NB4 (cell line): ENCODE measurements around the gene ITPR2.
A peak's percentile ranks its signal among the peaks of the same experiment; 100 is the strongest.

Experiments
- DNase-seq: peaks from one replicate; pipeline ENCODE4 v3.0.0; 2010; ENCODE audit warnings: low read depth
- H3K4me3 ChIP-seq: one replicate; pipeline ENCODE4 v1.5.1; 2011; ENCODE audit warnings: mild to moderate bottlenecking, low read depth, low read length, moderate library complexity
- MYC ChIP-seq: IDR thresholded peaks from 2 replicates; pipeline ENCODE4 v1.6.1; 2011; ENCODE audit warnings: low read depth, low read length
- POLR2A ChIP-seq: IDR thresholded peaks from 2 replicates; pipeline ENCODE4 v1.6.1; 2011; ENCODE audit warnings: mild to moderate bottlenecking; ENCODE audit not compliant: insufficient read length; ENCODE audit errors: extremely low read depth
- TF ChIP-seq, protein P1 (sequence below): IDR thresholded peaks from 2 replicates; pipeline ENCODE4 v1.6.1; 2011; ENCODE audit warnings: low read depth, low read length
- TF ChIP-seq, protein P2 (sequence below): IDR thresholded peaks from one replicate; pipeline ENCODE4 v1.5.1; 2012; ENCODE audit warnings: low read depth, low read length

The ITPR2 gene

DNA sequence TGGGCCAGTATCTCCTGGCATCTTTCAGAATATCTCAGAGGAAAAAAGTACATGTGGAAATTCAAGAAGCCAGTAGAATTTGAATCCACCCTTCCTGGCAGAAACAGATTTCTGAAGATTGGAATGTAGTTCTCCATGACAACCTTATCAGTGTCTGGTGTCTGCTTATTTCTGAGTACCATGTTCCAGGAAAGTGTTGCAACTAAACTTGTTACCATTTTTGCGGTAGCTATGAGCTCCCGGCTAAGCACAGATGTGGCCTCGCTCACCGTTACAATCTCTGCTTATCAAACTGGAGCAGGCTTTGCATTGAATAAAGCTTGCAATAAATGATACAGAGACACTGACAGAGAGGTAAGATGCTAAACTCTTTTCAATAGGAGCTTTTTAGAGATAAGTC, 13.0 kb upstream of the ITPR2 start:
- no peak for DNase-seq
- TF ChIP-seq, protein P1, sequence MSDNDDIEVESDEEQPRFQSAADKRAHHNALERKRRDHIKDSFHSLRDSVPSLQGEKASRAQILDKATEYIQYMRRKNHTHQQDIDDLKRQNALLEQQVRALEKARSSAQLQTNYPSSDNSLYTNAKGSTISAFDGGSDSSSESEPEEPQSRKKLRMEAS = no peak
- TF ChIP-seq MYC (no peak), POLR2A (no peak)
- TF ChIP-seq, protein P2, sequence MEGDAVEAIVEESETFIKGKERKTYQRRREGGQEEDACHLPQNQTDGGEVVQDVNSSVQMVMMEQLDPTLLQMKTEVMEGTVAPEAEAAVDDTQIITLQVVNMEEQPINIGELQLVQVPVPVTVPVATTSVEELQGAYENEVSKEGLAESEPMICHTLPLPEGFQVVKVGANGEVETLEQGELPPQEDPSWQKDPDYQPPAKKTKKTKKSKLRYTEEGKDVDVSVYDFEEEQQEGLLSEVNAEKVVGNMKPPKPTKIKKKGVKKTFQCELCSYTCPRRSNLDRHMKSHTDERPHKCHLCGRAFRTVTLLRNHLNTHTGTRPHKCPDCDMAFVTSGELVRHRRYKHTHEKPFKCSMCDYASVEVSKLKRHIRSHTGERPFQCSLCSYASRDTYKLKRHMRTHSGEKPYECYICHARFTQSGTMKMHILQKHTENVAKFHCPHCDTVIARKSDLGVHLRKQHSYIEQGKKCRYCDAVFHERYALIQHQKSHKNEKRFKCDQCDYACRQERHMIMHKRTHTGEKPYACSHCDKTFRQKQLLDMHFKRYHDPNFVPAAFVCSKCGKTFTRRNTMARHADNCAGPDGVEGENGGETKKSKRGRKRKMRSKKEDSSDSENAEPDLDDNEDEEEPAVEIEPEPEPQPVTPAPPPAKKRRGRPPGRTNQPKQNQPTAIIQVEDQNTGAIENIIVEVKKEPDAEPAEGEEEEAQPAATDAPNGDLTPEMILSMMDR = no peak

DNA sequence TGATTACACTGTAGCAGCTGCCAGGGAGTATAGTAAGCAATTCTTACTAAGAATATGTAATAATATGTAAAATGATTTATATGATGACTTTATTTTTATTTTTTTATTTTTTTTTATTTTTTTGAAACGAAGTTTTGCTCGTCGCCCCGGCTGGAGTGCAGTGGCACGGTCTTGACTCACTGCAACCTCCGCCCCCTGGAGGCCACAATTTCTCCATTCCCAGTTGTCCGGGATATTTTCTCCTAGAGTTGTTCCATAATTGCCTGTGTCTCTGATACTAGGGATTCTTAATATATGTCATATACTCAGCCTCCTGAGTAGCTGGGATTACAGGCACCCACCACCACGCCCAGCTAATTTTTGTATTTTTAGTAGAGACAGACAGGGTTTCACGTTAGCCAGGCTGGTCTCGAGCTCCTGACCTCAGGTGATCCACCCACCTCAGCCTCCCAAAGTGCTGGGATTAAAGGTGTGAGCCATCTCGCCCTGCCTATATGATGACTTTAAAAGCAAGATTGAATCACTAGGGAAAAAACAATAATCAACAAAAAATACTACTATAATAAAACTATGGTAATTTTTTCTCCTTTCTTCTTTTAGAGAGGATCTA, 12.2 kb upstream of the ITPR2 start:
- peak; percentile 44 for DNase-seq
- no peak overlapping the region for H3K4me3 ChIP-seq
- no peak for TF ChIP-seq POLR2A
- TF ChIP-seq, protein P2 = peak; percentile 72

More for the DNA sequence above, 13.0 kb upstream of the ITPR2 start:
- no peak overlapping the region for H3K4me3 ChIP-seq

GRCh38 chr12:26843311-26843710, 10.3 kb upstream of the ITPR2 start:
- TF ChIP-seq POLR2A (no peak), MYC (no peak)
- TF ChIP-seq, protein P2 = no peak
- TF ChIP-seq, protein P1 = no peak
- DNase-seq = no peak
- no peak overlapping the region for H3K4me3 ChIP-seq

GRCh38 chr12:26841085-26841484, 8.1 kb upstream of the ITPR2 start:
- no peak overlapping the region for H3K4me3 ChIP-seq
- TF ChIP-seq POLR2A (no peak), MYC (no peak)
- TF ChIP-seq, protein P1 = no peak
- TF ChIP-seq, protein P2 = no peak
- DNase-seq = no peak

DNA sequence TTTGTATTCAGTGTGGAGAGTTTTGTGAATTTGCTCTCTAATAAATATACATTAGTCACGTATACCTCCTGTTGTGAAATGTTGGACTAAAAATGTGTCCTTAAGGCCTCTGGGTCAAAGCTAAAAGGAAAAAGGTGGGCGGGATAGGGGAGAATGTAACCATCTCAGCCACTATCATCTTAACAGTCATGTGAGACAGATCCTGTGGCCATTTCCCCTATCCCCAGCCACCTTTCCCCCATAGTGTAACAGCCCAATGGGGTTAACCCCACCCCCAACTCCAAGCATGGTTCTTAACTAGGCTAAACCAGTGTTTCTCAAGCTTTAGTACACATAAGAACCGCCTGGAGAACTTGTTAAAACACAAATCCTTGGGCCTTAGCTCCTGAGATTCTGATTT, 6.5 kb upstream of the ITPR2 start:
- TF ChIP-seq POLR2A (no peak), MYC (no peak)
- TF ChIP-seq, protein P2 = no peak
- TF ChIP-seq, protein P1 = no peak
- no peak for DNase-seq

GRCh38 chr12:26838888-26839416, 6.0 kb upstream of the ITPR2 start:
- no peak overlapping the region for H3K4me3 ChIP-seq
- TF ChIP-seq, protein P1 = no peak
- TF ChIP-seq POLR2A = no peak
- TF ChIP-seq, protein P2 = no peak
- no peak for DNase-seq

More for the DNA sequence above, 6.5 kb upstream of the ITPR2 start:
- no peak overlapping the region for H3K4me3 ChIP-seq
